K562 treated with DMSO at 1 percent for 48 hours (cell line): ENCODE measurements around the gene GMPR2. TPM values are rescaled to one million over a fixed set of nuclear protein-coding genes. Genes with fewer than 3 reads are reported as not detected.

ENCODE experiments used
- total RNA-seq: library from RNA; unstranded; fragments of 300-600 nt; gene quantifications from 2 replicates; pipeline ENCODE4 v1.2.3, GENCODE V29; 2022; ENCODE audit warnings: low replicate concordance; ENCODE audit errors: extremely low read depth

GMPR2 gene
- not detected in 2 replicates for total RNA-seq

GRCh38 chr14:24232645-24233537 is at the start of gene GMPR2:
Gene GMPR2 (plus strand): TSS chr14:24232929. CDS start chr14:24233254, 325 bp downstream.

DNA sequence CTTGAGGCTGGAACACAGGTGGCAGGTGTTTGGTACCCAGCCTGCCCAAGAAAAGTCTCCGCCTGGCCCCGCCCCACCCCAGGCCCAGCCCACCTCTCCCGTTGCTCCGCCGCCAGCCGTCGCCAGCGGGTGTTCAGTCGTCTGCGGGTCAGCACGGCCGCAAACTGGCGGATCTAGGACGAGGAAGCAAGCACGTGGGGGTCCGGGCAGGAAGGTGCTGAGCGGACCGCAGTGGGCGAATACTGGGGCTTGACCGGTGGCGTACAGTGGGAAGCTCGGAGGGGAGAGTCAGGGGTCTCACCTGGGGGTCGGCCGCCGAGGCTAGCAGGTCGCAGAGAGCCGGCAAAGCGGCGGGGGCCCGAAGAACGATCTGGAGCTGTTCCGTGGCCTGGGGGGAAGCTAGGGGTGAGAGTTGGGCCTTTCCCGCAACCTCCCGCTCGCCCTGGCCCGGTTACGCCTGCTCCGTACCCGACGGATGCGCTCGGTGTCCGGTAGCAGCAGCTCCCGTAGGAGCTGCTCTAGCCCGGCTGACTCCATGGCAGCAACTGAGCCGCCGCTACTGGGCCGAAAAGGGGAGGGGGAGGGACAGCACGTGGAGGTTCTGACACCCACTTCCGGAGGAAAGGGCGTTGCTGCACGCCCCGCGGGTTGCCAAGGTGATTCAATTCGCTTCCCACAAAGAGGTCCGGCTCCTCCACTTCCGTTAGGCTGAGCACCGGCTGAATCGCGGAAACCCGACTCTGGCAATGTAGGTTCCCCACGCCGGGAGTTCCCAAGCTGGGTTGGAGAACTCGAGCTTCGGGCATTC is 44.3 kb upstream of the GMPR2 start, which contains the start of gene IPO4:
TSS of gene IPO4 (minus strand) at position 566 of the 808 bp plus-strand sequence. CDS start at position 537, 29 bp downstream.

DNA sequence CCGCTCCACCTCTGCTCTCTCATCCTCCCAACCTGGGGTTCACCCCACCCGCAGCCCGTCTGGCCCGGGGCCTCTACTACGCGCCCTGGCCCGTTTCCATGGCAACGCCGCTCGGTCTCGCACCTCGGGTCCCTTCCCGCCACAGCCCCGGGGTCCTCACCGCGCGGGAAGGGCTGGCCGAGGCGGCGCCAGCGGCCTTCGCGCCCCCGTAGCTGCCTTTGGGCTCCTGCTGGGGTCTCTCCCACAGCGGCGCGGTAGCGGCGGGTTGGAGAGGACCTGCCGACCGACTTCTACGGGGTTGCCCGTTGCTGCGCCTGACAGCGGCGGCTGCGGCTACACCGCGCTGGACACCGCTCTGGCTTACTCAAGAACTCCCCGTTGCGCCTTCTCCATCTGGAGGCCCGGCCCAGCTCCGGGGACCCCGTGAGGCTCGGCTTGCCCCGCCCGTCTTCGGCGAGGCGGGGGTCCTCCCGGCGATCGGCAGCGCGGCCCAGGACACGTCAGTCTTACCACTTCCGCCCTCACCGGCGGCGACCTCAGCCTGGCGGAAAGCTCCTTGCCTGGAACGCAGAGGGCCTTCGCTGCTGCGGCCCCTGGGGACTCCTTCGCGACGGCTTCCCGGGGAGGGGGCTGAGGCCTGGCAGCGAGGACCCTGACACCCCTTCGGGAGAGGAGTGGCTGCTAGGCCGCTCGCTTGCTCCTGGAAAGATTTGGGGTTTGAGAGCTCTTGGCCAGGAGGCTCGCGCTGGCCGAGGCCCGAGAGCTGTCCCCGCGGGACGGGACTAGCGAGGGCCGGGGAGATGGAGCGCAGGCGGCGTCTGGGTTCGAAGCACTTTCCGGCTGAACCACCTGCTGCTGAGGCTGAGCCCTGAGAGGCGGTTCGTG is 37.3 kb upstream of the GMPR2 start, which contains the start of gene TM9SF1:
TSS of gene TM9SF1 (minus strand) at position 256 of the 885 bp plus-strand sequence. CDS start 422 bp downstream, outside the sequence.

DNA sequence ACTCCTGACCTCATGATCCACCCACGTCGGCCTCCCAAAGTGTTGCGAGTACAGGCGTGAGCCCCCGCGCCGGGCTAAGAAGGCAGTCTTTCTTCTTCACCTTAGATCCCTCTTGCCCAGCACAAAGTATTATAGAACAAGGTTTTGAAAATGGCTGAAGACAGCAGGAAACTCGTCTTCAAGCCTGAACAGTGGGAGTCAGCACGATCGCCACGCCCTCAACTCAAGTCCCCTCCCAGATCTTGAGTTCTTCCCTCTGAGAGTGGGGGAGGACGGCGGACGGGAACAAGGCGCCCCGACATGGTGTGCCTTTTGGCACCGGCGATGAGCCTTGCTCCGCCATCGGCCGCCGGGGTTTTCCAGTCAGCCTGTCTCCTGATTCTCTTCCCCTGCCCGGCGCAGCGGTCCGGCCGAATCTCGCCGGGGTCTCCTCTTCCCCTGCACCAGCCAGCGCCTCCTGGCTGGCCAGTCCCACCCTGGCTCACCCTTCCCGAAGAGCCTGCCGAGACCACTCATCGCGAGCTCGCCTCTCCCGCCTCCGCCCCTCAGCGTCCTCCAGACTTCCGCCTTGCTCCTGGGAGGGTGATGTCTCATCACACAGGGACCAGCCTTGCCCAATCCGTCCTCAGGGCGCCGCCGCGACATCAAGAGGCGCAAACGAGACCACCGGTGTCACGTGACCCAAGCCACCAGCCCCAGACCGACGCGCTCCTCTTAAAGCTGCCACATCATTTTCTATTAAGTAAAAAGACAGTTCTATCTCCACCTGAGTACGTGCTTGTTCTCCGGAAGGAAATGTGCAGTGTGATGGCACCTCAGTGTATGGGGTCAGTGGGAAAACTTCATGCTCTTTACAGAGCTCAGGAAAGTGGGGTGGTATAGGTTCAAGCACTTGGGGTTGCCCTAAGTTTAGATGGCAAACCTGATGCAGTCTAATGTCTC is 19.5 kb upstream of the GMPR2 start, which contains the start of gene CHMP4A:
TSS of gene CHMP4A (minus strand) at position 565 of the 942 bp plus-strand sequence. CDS start at position 516, 49 bp downstream.

DNA sequence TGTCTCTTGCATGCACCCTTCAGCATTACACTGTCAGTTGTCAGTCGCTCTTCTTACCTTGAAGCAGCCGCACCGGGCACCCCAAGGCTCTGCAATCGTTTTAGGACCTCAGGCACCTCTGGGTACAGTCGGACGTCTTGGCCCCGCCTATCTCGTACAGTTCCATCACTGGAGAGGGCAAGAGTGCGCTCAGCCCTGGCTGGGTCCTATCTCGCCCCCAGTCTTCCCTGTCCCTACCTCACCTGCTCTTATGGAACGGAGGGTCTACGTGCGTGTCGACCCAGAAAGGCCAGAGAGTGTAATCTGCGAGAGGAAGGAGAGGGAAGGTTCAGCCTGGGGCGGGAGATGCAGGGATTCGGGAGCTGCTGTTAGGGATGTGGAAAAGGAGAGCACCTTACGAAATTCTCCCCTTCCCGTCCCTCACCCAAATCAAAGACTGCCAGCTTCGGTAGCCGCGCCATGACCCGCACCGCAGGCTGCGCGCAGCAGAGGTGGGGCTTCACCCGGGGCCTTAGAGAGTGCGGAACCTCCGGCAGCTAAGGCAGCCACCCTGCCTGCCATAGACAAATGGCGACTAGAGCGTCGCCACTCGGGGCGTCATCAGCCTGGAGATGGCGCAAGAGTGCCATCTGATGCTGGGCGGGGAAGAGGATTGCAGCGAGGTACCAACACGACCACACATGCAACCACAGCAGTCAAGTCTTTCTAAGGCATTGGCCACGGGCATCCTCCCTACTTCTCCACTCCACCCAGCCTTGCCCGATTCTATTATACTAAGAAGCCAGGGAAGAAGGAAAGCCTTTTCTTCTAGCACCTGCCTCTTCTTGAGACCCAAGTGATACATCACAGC is 17.0 kb upstream of the GMPR2 start, which contains the start of gene MDP1:
TSS of gene MDP1 (minus strand) at position 572 of the 850 bp plus-strand sequence. CDS start at position 461, 111 bp downstream.

DNA sequence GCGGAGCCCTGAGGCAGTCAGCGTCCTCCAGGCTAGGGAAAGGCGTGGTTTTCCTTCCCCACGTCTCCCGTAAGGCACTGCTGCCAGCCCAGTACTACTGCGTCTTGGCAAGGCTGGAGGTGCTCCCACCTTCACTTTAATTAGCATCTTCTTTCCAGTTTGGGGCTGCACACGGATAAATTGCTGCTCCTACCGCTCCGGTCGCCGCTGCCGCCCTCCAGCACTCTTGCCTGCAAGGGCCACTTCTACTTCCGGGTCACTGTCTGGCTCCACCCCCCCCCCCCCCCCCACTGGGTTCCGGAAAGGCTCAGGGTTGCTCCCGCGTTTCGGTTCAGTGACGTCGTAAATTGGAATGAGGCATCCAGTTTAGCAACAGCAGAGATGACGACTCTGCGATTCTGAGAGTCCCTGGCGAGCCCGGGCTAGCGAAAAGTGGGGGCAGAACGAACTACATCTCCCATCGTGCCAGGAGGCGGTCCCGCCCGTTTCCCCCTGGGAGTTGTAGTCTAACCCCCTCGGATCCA is 546 bp upstream of the GMPR2 start, which contains the start of gene NEDD8:
TSS of gene NEDD8 (minus strand) at position 247 of the 524 bp plus-strand sequence. CDS start at position 147, 100 bp downstream.

DNA sequence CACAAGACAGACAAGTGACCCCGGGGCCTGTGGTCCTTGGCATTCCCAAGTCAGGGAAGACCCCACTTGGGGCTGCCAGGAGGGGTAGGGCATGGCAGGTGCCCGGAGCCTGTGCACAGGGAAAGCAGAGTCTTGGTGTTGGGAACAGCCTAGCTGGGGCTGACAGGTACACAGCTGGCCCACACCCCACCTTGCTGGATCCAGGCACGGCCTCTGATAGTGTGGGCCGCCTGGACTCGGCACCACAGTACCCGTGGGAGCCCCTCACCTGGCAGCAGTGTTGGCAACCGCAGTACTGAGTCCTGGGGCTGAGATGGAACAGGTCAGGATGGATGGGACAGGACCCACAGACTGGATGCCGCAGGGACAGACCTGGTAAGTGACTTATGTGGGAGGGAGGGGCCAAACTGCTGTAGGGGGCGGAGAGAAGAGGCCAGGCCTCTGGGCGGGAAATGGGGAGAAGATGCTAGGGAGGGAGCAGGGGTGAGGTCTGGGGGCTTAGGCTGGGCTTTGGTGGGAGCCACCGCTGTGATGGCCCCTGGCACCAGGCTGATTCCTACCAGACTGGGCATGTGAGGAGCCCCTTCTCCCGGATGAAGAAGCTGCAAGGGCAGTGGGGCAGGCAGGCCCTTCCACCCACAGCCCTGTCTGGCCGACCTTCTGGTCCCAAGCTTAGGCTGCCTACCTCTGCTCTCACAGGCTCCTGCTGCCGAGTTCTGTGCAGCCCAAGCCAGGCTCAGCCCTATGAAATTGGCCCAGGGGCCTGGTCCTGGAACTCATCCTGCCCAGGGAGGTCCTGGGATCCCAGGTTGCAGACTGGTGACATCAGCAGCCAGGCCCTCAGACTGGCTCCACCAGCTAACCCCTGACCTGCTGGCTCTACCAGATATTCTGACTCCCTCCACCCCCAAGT is 30.3 kb downstream of the GMPR2 start, which contains the start of gene TGM1:
TSS of gene TGM1 (minus strand) at position 357 of the 913 bp plus-strand sequence. CDS start 825 bp downstream, outside the sequence.

GRCh38 chr14:24271134-24271833 is 38.6 kb downstream of the GMPR2 start, which contains the start of gene RABGGTA:
Gene RABGGTA (minus strand): TSS chr14:24271597. CDS start chr14:24271115, 482 bp downstream.

Other genes with a start within 250 kb of the GMPR2 start
- gene DHRS4L2, start 244.0 kb upstream of the GMPR2 start, total RNA-seq = not detected in 2 replicates
- gene CARMIL3, start 180.9 kb upstream of the GMPR2 start, total RNA-seq = not detected in 2 replicates
- gene CPNE6, start 161.4 kb upstream of the GMPR2 start, total RNA-seq = not detected in 2 replicates
- gene PCK2, start 138.6 kb upstream of the GMPR2 start, total RNA-seq = not detected in 2 replicates
- not detected in 2 replicates for gene DCAF11, start 118.2 kb upstream of the GMPR2 start, total RNA-seq
- not detected in 2 replicates for gene NRL, start 118.0 kb upstream of the GMPR2 start, total RNA-seq
- gene FITM1, start 102.3 kb upstream of the GMPR2 start, total RNA-seq = not detected in 2 replicates
- not detected in 2 replicates for gene PSME1, start 96.7 kb upstream of the GMPR2 start, total RNA-seq
- gene EMC9, start 91.3 kb upstream of the GMPR2 start, total RNA-seq = not detected in 2 replicates
- not detected in 2 replicates for gene PSME2, start 86.3 kb upstream of the GMPR2 start, total RNA-seq
- not detected in 2 replicates for gene RNF31, start 85.4 kb upstream of the GMPR2 start, total RNA-seq
- not detected in 2 replicates for gene IRF9, start 71.7 kb upstream of the GMPR2 start, total RNA-seq
- gene REC8, start 60.8 kb upstream of the GMPR2 start, total RNA-seq = not detected in 2 replicates
- gene IPO4, start 44.1 kb upstream of the GMPR2 start, total RNA-seq = not detected in 2 replicates
- gene TM9SF1, start 37.5 kb upstream of the GMPR2 start, total RNA-seq = not detected in 2 replicates
- gene TSSK4, start 27.2 kb upstream of the GMPR2 start, total RNA-seq = not detected in 2 replicates
- gene CHMP4A, start 19.4 kb upstream of the GMPR2 start, total RNA-seq = not detected in 2 replicates
- not detected in 2 replicates for gene MDP1, start 16.9 kb upstream of the GMPR2 start, total RNA-seq
- not detected in 2 replicates for gene NEDD8, start 562 bp upstream of the GMPR2 start, total RNA-seq
- gene TINF2, start 9.7 kb downstream of the GMPR2 start, total RNA-seq = not detected in 2 replicates
- gene TGM1, start 30.2 kb downstream of the GMPR2 start, total RNA-seq = not detected in 2 replicates
- not detected in 2 replicates for gene RABGGTA, start 38.7 kb downstream of the GMPR2 start, total RNA-seq
- not detected in 2 replicates for gene DHRS1, start 66.9 kb downstream of the GMPR2 start, total RNA-seq
- gene NOP9, start 66.9 kb downstream of the GMPR2 start, total RNA-seq = not detected in 2 replicates
- gene CIDEB, start 75.0 kb downstream of the GMPR2 start, total RNA-seq = not detected in 2 replicates
- gene LTB4R2, start 77.2 kb downstream of the GMPR2 start, total RNA-seq = not detected in 2 replicates
- gene LTB4R, start 78.6 kb downstream of the GMPR2 start, total RNA-seq = not detected in 2 replicates
- gene ADCY4, start 102.1 kb downstream of the GMPR2 start, total RNA-seq = not detected in 2 replicates
- not detected in 2 replicates for gene RIPK3, start 107.1 kb downstream of the GMPR2 start, total RNA-seq
- not detected in 2 replicates for gene NFATC4, start 135.3 kb downstream of the GMPR2 start, total RNA-seq
- gene NYNRIN, start 166.1 kb downstream of the GMPR2 start, total RNA-seq = not detected in 2 replicates
- gene CBLN3, start 196.7 kb downstream of the GMPR2 start, total RNA-seq = not detected in 2 replicates
- gene KHNYN, start 197.0 kb downstream of the GMPR2 start, total RNA-seq = 69.1 TPM in 1 of 2 replicates, not detected in the other
- not detected in 2 replicates for gene SDR39U1, start 209.8 kb downstream of the GMPR2 start, total RNA-seq